GM12801 (cell line): Measurements from ENCODE around the gene OSM.

ENCODE experiments used
- TF ChIP-seq, protein P1 (sequence below): IDR thresholded peaks from one replicate; pipeline ENCODE4 v1.5.1; 2011; ENCODE audit warnings: control low read depth; ENCODE audit not compliant: insufficient read length; ENCODE audit errors: extremely low read depth

Gene OSM

DNA sequence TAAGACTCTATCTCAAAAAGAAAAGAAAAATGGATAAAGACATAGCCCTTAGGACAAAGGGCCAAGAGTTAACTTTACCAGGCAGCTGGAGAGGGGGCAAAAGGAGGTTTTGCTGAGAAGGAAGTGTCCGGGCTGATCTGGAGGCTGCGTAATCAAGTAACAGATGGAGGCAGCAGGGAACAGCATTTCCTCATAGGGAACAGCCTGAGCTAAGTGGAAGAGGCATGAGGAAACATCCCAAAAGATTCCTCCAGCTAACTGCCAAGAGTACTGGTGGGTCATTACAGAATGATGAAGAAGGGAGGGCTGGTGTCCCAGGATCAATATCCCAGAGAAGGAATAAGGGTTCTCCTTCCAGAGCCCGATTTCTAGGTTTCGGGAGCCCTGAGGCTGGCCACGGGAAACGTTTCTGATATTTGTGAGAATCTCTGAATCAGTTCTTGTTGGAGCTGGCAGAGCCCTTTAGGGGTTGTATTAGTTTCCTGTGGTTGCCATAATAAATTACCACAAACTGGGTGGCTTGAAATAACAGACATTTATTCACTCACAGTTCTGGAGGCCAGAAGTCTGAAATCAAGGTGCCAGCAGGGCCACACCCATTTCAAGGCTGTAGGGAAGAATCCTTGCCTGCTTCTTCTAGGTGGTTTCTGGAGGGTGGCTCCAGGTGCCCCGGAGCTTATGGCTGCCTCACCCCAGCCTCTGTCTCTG lies 41.3 kb downstream of the OSM start:
- TF ChIP-seq, protein P1, sequence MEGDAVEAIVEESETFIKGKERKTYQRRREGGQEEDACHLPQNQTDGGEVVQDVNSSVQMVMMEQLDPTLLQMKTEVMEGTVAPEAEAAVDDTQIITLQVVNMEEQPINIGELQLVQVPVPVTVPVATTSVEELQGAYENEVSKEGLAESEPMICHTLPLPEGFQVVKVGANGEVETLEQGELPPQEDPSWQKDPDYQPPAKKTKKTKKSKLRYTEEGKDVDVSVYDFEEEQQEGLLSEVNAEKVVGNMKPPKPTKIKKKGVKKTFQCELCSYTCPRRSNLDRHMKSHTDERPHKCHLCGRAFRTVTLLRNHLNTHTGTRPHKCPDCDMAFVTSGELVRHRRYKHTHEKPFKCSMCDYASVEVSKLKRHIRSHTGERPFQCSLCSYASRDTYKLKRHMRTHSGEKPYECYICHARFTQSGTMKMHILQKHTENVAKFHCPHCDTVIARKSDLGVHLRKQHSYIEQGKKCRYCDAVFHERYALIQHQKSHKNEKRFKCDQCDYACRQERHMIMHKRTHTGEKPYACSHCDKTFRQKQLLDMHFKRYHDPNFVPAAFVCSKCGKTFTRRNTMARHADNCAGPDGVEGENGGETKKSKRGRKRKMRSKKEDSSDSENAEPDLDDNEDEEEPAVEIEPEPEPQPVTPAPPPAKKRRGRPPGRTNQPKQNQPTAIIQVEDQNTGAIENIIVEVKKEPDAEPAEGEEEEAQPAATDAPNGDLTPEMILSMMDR, result no peak

DNA sequence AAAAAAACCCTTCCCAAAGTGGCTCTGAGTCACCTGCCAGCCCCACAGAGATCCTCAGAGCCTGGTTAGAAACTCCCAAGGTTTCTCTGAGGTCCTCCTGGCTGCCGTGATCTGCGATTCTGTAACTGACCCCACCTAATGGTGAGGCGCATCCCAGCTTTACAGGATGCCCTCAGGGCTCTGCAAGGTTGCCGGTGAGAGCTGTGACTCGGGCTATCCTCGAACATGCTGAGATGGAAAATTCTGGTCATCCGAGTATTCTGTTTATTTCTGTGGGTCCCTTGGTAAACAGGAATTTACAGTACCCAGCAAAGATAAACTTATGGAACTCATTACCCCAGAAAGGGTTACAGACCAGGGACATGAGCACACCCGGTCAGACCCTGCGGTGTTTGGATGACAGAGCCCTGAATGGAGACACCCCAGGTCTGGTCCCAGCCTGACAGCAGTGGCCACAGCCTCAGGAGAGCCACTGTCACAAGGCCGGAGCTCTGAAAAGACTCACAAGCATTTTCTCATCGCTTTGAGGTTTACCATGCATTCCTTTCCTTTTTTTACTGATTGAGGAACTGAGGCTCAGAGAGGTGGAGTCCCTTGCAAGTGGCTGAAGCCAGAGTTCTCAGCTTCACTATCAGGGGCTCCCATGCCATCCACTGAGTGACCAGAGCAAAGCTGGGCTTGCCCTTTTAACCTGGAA lies 42.3 kb downstream of the OSM start:
- TF ChIP-seq, protein P1, result no peak

GRCh38 chr22:30223303-30223702 lies 43.3 kb downstream of the OSM start:
- TF ChIP-seq, protein P1, result no peak

DNA sequence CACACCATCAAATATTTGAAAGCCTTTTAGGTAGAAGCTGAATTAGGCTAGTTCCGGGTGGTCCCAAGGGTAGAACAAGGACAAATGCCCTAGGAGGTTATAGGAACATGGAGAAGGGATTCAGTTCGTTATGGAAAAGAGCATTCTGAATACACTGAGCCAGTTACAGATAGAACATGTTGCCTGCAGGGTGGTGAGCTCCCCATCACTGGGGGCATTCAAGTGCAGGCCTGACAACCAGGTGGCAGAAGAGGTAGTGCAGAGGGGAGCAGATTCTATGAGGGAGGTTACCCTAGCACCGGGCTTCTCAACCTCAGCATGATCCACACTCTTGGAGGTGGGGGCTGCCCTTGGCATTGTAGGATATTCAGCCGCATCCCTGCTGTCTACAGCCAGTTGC lies 44.3 kb downstream of the OSM start:
- TF ChIP-seq, protein P1, result no peak

- TF ChIP-seq, protein P1, result no peak
These were observed 45.3 kb downstream of the OSM start for GRCh38 chr22:30221121-30221992.

DNA sequence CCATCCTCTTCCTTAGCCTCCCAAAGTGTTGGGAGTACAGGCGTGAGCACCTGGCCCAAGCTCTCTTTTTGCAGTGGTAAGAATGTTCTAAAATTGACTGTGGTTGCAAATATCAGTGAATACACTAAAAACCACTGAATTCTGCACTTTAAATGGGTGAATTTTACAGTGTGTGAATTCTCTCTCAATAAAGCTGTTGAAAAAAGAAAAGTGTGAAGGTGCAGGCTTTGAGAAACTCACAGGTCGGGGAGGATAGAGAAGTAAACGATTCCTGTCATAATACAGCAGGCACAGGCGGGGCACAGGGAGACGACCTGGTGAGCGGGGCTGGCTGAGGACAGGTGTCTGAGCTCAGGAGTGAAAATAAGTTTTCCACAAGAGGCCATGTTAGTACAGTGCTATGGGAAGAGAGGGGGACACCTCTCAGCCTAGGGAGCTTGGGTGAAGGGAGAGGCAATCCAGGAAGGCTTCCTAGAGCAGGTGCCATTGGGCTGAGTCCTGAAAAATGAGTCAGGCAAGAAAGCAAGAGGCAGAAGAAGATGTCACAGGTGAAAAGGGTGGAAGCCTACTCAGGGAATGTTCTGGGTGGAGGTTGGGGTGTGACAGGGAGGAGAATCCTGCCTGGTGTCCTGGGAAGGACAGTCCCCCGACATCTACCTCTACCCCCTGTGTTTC lies 46.2 kb downstream of the OSM start:
- TF ChIP-seq, protein P1, result no peak
